Measurements from ENCODE around the gene ABCA12.
"Not testable (repeated sequence)": the region's sequence is repeated elsewhere in the genome, so short reads cannot be mapped to it uniquely, and the experiment has no call there.

The ABCA12 gene

GRCh38 chr2:215138479-215138878 is at the start of gene ABCA12:
Gene ABCA12, minus strand, starts transcription at chr2:215138626. Its CDS starts 418 bp downstream, at chr2:215138208.
- DNase-seq (ENCODE audit: low read depth in 2 of 2) = no peak

DNA sequence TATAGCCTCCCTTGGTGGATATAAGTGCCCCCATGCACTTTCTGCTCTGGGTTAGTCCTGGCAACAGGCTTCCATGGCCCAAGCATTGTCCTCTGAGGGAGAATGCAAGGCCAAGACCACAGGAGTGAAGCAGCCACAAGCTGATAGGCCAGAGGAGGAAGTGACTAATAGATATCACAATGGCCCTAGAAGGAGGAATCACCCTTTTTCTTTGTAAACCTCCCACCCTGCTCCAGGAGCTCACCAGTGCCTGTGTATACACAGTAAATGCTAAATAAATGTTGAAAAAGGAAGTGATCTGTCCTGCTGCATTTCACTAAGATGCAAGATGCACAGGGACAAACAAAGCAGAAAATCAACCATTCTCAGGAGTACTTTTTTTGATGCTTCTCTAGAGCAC is 49.7 kb upstream of the ABCA12 start:
- DNase-seq (ENCODE audit: low read depth in 2 of 2) = no peak

- no peak for DNase-seq (ENCODE audit: low read depth in 2 of 2)
These were observed 47.6 kb upstream of the ABCA12 start for GRCh38 chr2:215186021-215186420.

GRCh38 chr2:215178121-215178520 is 39.7 kb upstream of the ABCA12 start:
- no peak for DNase-seq (ENCODE audit: low read depth in 2 of 2)

- DNase-seq (ENCODE audit: low read depth in 2 of 2) = no peak
These were observed 33.4 kb upstream of the ABCA12 start for GRCh38 chr2:215171796-215172195.

GRCh38 chr2:215171151-215171550 is 32.7 kb upstream of the ABCA12 start:
- DNase-seq (ENCODE audit: low read depth in 2 of 2) = no peak

- DNase-seq (ENCODE audit: low read depth in 2 of 2) = not testable (repeated sequence)
These were observed 28.1 kb upstream of the ABCA12 start for GRCh38 chr2:215166505-215166904.

- not testable (repeated sequence) for DNase-seq (ENCODE audit: low read depth in 2 of 2)
These were observed 24.9 kb upstream of the ABCA12 start for GRCh38 chr2:215163319-215163718.

DNA sequence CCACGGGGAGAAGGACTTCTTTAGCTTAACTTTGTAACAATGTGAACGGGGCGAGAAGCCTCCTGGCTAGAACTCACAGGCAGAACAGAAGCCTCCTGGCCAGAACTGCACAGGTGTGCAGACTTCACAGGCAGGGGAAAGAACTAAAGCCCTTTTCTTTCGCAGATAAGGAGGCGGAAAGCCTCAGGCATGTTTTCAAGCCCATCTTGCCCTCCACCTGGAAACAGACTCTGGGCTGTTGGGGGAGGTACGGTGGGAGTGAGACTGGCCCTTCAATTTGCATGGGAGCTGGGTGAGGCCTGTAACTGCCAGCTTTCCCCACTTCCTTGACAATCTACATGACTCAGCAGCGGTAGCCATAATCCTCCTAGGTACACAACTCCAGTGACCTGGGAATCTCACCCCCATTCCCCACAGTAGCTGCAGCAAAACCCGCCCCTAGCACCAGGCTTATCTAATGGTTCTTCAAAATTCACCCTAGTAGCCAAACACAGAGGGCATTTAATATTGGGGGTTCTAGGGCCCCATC is 22.9 kb upstream of the ABCA12 start:
- DNase-seq (ENCODE audit: low read depth in 2 of 2) = no peak

GRCh38 chr2:215160081-215160480 is 21.7 kb upstream of the ABCA12 start:
- DNase-seq (ENCODE audit: low read depth in 2 of 2) = no peak

- no peak for DNase-seq (ENCODE audit: low read depth in 2 of 2)
These were observed 18.0 kb upstream of the ABCA12 start for GRCh38 chr2:215156453-215156852.

DNA sequence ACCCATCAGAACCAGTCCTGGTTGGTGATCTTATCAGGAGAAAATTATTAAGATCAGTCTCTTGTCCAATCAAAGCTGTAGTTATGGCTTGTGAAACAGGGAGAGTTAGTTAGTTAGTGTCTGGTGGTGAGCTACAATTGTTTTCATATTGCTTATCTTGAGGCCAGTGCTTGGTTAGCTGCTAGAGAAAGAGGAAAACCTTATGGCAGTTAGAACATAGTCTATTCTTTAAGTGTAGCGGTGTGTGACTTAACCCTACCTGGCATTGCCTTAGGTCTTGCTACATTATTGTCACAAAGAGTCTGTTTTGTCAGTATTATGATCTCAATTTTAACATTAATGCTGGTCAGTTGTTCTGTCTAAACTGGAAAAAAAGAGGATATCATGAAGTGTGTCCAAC is 11.5 kb upstream of the ABCA12 start:
- DNase-seq (ENCODE audit: low read depth in 2 of 2) = no peak

DNA sequence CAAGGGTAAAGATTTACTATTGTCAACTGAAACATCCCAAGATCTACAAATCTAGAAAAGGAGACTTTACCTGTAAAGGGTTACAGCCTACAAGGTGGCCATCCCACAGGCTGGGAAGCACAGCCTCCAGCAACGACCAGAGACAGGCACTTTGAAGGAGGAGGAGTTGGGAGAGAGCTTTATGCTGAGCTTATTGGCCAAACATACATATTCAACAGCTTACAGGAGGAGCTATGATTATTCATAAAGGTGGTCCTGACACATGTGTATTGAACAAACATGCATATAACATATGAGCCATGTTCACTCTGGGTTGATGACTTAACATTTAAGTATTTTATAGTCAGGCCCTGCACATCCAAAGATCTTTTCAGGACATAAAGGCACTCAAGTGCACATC is 11.1 kb upstream of the ABCA12 start:
- DNase-seq (ENCODE audit: low read depth in 2 of 2) = no peak

GRCh38 chr2:215149060-215149459 is 10.6 kb upstream of the ABCA12 start:
- no peak for DNase-seq (ENCODE audit: low read depth in 2 of 2)

DNA sequence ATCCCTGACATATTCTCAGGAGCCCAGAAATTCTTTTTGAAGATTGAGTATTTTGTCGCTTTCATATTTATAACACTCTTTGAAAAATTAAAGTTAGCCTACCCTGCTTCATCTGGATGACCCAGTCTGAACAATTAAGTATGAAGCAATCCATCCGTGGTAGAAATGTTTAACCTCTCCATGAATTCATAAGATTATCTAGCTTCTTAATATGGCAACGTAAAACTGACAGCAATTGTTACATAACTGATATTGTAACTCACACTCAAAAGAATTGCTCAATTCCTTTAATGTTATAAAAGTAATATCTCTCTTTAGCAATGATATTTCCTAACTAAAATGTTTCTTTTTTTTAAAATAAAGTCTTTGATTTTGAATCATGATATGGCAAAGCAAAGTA is 7.2 kb upstream of the ABCA12 start:
- no peak for DNase-seq (ENCODE audit: low read depth in 2 of 2)

GRCh38 chr2:215144106-215144875 is 5.9 kb upstream of the ABCA12 start:
- no peak for DNase-seq (ENCODE audit: low read depth in 2 of 2)

- DNase-seq (ENCODE audit: low read depth in 2 of 2) = no peak
These were observed 5.0 kb upstream of the ABCA12 start for GRCh38 chr2:215143458-215143857.

- DNase-seq (ENCODE audit: low read depth in 2 of 2) = no peak
These were observed 3.3 kb upstream of the ABCA12 start for GRCh38 chr2:215141706-215142105.

GRCh38 chr2:215140166-215140707 is 1.8 kb upstream of the ABCA12 start:
- DNase-seq (ENCODE audit: low read depth in 2 of 2) = no peak

DNA sequence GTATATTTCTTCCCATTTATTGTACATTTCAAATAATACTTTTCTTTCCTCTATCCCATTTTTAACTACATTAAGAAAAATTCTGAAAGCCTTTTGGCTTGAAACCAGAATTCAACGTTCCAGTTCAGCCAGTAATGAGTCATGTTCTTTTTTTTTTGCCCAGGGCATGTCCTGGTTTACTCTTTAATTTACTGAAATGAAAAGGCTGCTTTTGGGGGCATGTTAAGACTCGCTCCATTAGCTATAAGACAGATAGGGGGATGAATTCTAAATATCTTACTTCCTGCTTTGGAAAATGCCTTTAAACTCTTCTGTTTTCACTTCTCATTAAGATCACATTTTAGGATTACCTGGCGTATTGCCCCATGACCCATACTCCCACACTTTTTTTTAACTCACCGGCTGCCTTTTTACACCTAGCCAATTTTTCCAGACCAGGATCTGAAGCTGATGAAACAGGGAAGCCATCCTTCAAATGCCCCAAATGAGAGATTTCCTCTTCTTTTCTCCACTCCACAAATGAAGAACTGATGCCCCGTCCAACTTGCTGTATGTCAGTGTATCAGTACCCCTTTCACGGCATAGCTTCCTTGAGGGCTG is 585 bp downstream of the ABCA12 start:
- DNase-seq (ENCODE audit: low read depth in 2 of 2) = no peak

DNA sequence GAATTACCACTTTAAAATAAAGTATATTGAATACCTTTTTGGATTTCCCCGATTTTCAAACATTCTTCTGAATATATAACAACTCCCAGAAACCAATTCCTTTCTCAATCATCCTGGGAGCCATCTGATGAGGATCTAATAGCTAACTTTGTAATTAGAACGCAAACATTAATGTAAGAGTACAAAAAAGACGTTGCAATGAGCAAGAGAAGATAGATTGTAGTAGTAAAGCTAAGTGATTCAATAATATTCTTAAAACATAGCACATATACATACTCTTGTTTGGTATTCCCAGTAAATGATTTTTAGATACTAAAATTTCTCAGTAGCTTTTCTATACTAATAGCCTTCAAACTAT is 1.1 kb downstream of the ABCA12 start:
- no peak for DNase-seq (ENCODE audit: low read depth in 2 of 2)

- no peak for DNase-seq (ENCODE audit: low read depth in 2 of 2)
These were observed 1.6 kb downstream of the ABCA12 start for GRCh38 chr2:215136669-215137328.

- DNase-seq (ENCODE audit: low read depth in 2 of 2) = no peak
These were observed 18.0 kb downstream of the ABCA12 start for GRCh38 chr2:215120401-215120800.
